Measurements from ENCODE around the gene GRM4.

GRM4 gene

DNA sequence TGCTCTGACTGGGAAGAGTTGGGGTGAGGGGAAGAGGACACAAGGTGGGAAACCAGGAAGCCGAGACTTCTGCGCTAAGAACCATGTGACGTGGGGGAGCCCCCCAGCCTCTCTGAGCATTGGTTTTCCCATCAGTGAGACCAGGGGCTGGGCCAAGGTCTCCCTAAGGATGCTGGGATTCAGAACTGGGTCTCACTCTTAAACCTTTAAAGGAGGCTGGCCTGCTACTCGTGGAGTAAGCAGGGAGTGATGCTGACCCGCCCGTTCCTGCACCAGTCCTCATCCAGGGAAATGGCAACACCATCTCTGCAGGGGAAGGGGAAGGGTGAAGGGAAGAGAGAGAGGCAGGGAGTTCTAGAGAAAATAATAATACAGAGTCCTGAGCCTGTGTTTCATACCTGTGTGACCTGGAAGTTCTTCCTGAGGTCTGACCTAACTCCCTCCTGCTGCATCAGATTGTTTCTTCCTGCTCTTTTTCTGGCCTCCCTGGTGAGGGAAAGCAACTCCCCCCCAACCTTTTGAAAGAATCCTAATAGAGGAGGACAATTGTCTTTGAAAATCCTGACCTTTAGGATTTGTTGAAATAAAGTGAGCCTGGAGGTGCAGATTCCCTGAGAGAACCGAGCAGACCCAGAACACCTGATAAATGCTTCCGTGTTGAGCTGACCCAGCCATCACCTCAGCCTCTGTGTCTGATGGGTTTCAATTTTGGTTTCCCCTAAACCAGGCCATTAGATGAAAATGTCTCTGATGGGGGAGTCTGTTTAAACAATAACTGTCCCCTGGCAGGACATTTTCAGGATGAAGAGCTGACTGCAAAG lies 3.0 kb upstream of the GRM4 start:
- WGBS, 2 experiments: 66 to 71% methylated on average over 8 of the region's 8 CpGs
- Histone ChIP-seq H3K36me3 (ENCODE audit: control insufficient read depth, insufficient read depth, low read length) (no peaks in the 10 kb centered on the region), H3K27ac (ENCODE audit: insufficient read depth, low read depth, low read length, poor library complexity, severe bottlenecking) (no peak overlapping the region), H3K27me3 (ENCODE audit: control insufficient read depth, insufficient read depth, low read length, poor library complexity, severe bottlenecking) (peaks cover 77% of the 10 kb centered on the region), H3K4me3 (ENCODE audit: insufficient read depth, low read depth, low read length) (no peak overlapping the region), H3K4me1 (ENCODE audit: control insufficient read depth, insufficient read depth, low read length) (peaks cover 11% of the 10 kb centered on the region), H3K9me3 (ENCODE audit: control insufficient read depth, low read length) (no peaks in the 10 kb centered on the region)

DNA sequence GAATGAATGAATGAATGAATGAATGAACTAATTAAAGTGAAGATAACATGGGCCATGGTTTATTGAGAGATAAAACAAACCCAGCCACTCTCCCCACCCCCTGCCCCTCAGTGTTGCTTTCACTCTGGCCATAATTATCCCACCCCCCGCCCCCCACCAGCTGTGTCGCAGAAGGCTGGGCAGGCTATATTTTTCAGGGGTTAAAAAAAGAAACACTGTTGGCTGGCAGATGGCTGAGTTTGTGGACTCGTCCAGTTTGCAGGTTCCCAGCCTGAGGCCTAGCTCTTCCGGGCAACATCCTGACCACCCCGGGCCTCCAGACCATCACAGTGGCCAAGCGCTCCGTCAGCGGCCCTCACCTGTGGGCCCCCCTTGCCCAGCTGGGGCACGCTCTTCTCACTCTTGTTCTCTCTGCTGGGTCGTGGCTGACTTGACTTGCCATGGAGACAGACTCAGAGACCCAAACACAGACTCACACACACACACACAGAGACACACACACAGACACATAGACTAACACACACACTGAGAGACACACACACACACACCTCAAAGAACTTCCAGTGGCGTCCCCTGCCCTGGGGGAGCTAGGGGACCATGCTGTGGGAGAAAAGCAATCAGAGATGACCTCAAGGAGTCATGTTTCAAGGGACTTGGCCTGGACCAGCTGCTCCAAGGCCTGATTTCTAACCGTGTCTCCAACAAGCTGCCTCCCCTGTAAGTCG lies 2.2 kb upstream of the GRM4 start:
- WGBS, 2 experiments: 62 to 71% methylated on average over 12 of the region's 13 CpGs
- peaks cover 77% of the 10 kb centered on the region for H3K27me3 ChIP-seq (ENCODE audit: control insufficient read depth, insufficient read depth, low read length, poor library complexity, severe bottlenecking)

DNA sequence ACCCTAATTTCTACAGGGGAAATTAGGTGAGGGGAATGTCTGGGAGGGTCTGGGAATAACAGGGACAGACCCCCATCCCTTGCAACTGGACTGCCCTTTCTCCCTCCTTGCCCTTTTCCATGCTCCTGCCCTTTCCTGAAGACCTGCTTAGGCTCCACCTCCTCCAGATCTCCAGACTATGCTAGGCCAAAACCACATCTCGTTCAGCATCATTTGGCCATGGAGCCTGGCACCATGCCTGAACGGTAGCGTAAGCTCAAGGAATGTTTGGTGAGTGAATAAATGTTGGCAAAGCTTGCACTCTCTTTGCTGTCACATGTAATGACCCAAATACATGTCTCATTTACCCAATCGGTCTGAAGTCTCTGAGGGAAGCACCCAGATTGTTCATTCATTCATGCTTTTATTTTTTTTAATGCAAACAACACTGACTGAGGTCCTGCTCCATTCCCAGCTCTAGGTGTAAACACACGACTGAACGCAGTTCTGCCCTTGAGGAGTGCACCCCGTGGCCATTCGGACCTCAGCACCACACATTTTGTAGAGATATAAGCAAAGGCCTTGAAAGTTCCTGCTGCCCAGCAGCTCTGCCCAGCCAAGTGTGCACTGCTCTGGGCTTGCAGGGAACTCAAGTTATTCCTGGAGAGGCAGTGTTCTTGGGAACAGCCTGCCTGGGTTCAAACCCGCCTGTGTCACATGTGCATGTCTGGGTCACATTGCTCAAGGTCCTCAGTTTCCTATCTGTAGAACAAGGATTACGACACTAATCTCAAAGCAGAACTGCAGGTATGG lies 1.1 kb upstream of the GRM4 start:
- no peaks in the 10 kb centered on the region for H3K36me3 ChIP-seq (ENCODE audit: control insufficient read depth, insufficient read depth, low read length)
- H3K4me1 ChIP-seq (ENCODE audit: control insufficient read depth, insufficient read depth, low read length): peaks cover 30% of the 10 kb centered on the region
- WGBS, 2 experiments: 88% methylated on average over 10 of the region's 10 CpGs
- no peak overlapping the region for H3K27ac ChIP-seq (ENCODE audit: insufficient read depth, low read depth, low read length, poor library complexity, severe bottlenecking)
- H3K9me3 ChIP-seq (ENCODE audit: control insufficient read depth, low read length): no peaks in the 10 kb centered on the region
- no peak overlapping the region for H3K4me3 ChIP-seq (ENCODE audit: insufficient read depth, low read depth, low read length)
- H3K27me3 ChIP-seq (ENCODE audit: control insufficient read depth, insufficient read depth, low read length, poor library complexity, severe bottlenecking): peaks cover 79% of the 10 kb centered on the region

More for the DNA sequence above, 2.2 kb upstream of the GRM4 start:
- Histone ChIP-seq H3K36me3 (ENCODE audit: control insufficient read depth, insufficient read depth, low read length) (no peaks in the 10 kb centered on the region), H3K9me3 (ENCODE audit: control insufficient read depth, low read length) (no peaks in the 10 kb centered on the region), H3K4me1 (ENCODE audit: control insufficient read depth, insufficient read depth, low read length) (peaks cover 19% of the 10 kb centered on the region), H3K4me3 (ENCODE audit: insufficient read depth, low read depth, low read length) (no peak overlapping the region), H3K27ac (ENCODE audit: insufficient read depth, low read depth, low read length, poor library complexity, severe bottlenecking) (no peak overlapping the region)

DNA sequence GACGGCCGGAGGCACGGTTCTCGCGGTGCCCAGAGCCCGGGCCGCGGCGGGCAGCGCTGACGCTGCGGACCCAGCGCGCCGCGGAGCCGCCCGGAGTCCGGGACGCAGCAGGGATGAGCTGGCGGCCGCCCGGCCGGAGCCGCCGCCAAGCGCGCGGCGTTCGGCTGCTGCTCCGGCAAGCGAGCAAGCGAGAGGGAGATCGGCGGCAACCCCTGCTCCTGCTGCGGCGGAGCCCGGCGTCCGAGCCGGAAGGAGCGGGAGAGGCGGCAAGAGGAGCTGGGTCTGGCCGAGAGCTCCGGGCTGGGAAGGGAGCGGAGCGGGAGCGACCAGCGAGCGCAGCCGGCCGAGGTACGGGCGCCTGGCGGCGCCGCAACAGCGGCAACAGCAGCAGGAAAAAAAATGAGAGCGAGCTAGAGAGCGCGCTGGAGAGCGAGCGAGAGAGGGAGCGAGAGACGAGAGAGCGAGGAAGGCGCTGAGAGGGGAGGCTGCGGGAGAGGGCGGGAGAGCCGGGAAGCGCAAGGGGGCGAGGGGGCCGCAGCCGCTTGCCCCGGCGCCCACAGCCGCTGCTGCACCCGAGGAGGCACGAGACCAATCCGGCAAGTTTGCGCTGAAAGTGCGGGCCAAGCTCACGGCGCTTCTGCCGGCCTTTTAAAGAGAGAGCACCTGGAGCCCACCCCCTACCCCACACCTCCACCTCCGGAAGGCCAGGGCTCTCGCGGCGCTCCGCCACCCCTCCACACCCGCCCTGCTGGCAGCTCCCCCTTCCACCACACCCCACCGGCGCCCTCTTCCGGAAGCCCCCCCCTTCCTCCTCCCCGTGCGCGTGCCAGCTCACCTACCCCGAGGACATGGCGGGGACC lies 496 bp downstream of the GRM4 start:
- Histone ChIP-seq H3K27me3 (ENCODE audit: control insufficient read depth, insufficient read depth, low read length, poor library complexity, severe bottlenecking) (peaks cover 67% of the 10 kb centered on the region), H3K36me3 (ENCODE audit: control insufficient read depth, insufficient read depth, low read length) (no peaks in the 10 kb centered on the region), H3K9me3 (ENCODE audit: control insufficient read depth, low read length) (no peaks in the 10 kb centered on the region), H3K4me1 (ENCODE audit: control insufficient read depth, insufficient read depth, low read length) (peaks cover 33% of the 10 kb centered on the region), H3K27ac (ENCODE audit: insufficient read depth, low read depth, low read length, poor library complexity, severe bottlenecking) (no peak overlapping the region), H3K4me3 (ENCODE audit: insufficient read depth, low read depth, low read length) (peak overlapping the region; percentile 45)
- 1% methylated on average over 100 of the region's 100 CpGs for WGBS, 2 experiments

DNA sequence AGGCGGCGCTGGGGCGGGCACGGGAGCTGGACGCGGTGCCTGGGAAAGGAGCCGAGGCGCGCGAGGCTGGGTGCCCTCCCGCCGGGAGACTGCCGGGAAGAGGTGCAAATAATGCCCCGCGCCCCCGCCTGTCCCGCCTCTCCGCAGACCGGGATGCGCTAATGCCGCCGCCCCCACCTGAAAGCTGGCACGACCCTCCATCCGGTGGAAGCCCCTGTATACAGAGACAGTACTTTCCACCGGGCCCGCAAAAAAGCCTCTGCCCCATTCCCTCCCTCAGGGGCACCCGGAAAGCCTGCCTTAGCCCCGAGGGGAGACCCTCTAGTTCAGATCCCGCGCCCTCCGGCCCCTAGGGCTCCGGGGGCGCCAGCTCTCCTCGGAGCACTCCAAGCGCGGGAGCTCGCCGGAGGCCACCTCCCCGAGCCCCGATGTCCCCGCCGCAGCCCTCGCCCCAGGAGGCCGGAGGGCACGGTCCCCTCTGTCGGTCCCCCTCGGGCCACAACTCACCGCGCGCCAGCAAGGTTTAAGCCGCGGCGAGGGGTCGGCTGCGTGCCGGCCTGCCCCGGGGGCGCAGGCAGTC lies 1.2 kb downstream of the GRM4 start:
- peaks cover 33% of the 10 kb centered on the region for H3K4me1 ChIP-seq (ENCODE audit: control insufficient read depth, insufficient read depth, low read length)
- no peaks in the 10 kb centered on the region for H3K9me3 ChIP-seq (ENCODE audit: control insufficient read depth, low read length)
- peaks cover 60% of the 10 kb centered on the region for H3K27me3 ChIP-seq (ENCODE audit: control insufficient read depth, insufficient read depth, low read length, poor library complexity, severe bottlenecking)
- WGBS, 2 experiments: 0% methylated on average over 58 of the region's 58 CpGs
- H3K4me3 ChIP-seq (ENCODE audit: insufficient read depth, low read depth, low read length): peak overlapping the region; percentile 45
- no peaks in the 10 kb centered on the region for H3K36me3 ChIP-seq (ENCODE audit: control insufficient read depth, insufficient read depth, low read length)
- H3K27ac ChIP-seq (ENCODE audit: insufficient read depth, low read depth, low read length, poor library complexity, severe bottlenecking): no peak overlapping the region

DNA sequence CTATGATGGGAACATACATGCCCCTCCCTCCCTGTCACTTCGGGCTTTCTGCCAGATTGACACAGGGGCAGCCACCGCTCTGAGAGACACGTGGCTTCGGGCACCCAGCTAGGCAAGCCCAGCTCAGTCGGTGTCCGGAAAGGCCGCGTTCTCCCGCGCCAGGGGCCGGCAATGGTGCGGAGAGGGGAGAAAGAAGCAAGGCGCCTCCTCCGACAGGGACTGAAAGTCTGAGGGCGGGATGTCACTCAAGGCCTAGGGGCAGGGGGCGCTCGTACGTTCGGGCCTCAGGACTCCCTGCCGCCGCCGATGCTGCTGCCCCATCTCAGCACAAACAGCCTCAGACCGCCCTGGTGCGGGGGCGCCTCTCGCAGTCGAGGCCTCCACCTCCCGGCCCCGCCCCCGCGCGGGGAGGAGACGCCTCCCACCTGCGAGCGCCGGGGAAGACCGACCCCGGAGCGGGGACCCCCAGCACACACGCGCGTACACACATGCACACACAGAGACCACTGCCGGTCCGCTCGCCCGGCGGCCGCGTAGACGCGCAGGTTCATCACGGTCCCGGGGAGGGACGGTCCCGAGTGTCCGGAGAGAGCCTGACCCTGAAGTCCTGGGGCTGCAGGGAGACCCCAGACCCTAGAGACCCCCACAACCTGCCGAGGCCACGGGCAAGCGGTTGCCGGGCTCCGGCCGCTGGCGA lies 1.9 kb downstream of the GRM4 start:
- no peak overlapping the region for H3K27ac ChIP-seq (ENCODE audit: insufficient read depth, low read depth, low read length, poor library complexity, severe bottlenecking)
- WGBS, 2 experiments: 1% methylated on average over 63 of the region's 63 CpGs
- peaks cover 59% of the 10 kb centered on the region for H3K27me3 ChIP-seq (ENCODE audit: control insufficient read depth, insufficient read depth, low read length, poor library complexity, severe bottlenecking)
- no peaks in the 10 kb centered on the region for H3K36me3 ChIP-seq (ENCODE audit: control insufficient read depth, insufficient read depth, low read length)
- H3K4me3 ChIP-seq (ENCODE audit: insufficient read depth, low read depth, low read length): peak overlapping the region; percentile 45
- peaks cover 33% of the 10 kb centered on the region for H3K4me1 ChIP-seq (ENCODE audit: control insufficient read depth, insufficient read depth, low read length)
- no peaks in the 10 kb centered on the region for H3K9me3 ChIP-seq (ENCODE audit: control insufficient read depth, low read length)

DNA sequence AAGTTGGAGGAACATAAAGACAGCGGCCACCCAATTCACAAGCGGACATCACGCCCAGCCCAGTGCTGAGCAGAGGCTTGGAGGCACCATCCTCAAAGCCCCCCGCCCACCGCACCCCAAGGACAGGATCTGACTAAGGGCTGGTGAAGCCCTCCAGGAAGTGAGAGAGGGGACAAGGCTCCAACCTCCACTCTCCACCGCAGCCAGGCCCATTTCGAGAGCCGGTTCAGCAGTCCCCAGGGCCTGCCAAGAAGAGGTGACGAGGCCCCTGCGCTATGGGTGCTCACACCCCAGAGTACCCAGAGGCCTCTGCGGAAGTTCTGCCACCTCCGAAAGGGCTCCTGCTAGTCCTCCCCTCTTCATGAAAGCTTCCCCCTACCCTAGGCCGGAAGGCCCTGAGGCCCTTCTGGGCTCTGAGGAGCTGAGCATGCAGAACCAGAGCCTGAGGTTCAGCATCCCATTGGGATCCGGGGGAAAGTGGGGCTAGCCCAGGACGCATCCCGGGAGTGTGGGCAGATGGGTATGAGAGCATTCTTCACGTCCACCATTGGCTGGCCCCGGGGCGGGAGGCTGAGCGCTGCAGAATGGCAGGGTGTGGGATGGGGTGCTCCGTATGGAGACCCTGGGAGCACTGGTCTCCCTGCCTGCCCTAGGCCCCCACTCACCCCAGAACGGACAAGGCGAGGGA lies 2.5 kb downstream of the GRM4 start:
- Histone ChIP-seq H3K9me3 (ENCODE audit: control insufficient read depth, low read length) (no peaks in the 10 kb centered on the region), H3K27ac (ENCODE audit: insufficient read depth, low read depth, low read length, poor library complexity, severe bottlenecking) (no peak overlapping the region), H3K36me3 (ENCODE audit: control insufficient read depth, insufficient read depth, low read length) (no peaks in the 10 kb centered on the region), H3K4me3 (ENCODE audit: insufficient read depth, low read depth, low read length) (peak overlapping the region; percentile 45), H3K4me1 (ENCODE audit: control insufficient read depth, insufficient read depth, low read length) (peaks cover 33% of the 10 kb centered on the region), H3K27me3 (ENCODE audit: control insufficient read depth, insufficient read depth, low read length, poor library complexity, severe bottlenecking) (peaks cover 59% of the 10 kb centered on the region)
- 69% methylated on average over 23 of the region's 23 CpGs for WGBS, 2 experiments

DNA sequence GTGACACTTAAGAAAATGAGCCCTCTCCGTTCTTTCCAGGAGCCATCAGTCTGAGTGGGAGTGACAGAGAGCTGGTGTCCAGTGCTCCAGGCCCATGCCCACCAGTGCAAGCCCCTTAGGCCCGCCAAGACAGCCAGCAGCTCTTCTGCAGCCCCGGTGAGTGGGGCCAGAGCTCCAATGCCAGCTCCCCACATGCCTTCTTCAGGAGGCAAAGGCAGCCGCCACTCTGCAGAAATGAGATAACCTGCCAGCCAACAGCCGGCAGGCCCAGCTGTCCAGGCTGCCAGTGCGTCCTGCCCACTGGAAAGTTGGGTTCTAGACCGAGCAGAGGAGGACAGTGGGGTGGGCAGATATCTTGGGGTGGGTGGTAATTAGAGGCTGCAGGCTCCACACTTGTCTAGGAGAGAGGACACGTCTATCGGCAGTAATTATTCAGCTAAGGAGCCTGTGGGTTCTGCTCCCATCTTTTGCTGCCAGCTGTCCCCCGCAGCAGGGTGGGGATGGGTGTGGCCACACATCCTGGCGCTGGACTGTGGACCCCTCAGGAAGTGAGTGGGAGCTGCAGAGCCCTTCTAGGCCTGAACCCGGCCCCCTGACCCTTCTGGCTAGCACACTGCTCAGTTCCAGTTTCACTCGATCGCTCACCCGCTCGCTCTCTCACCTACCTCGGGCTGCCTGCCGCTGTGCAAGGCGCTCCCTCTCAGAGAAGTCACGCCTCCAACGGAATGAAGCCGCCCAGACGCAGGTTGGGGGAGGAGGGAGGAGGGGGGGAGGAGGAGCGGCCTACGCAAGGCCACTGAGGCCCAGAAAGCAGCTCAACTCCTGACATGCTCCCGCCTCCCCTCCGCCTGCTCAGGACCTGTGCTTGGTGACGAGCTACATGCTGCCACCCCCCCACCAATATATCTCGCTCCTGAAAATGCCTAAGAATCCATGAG lies 3.6 kb downstream of the GRM4 start:
- Histone ChIP-seq H3K36me3 (ENCODE audit: control insufficient read depth, insufficient read depth, low read length) (no peaks in the 10 kb centered on the region), H3K27me3 (ENCODE audit: control insufficient read depth, insufficient read depth, low read length, poor library complexity, severe bottlenecking) (peaks cover 56% of the 10 kb centered on the region), H3K27ac (ENCODE audit: insufficient read depth, low read depth, low read length, poor library complexity, severe bottlenecking) (no peak overlapping the region), H3K9me3 (ENCODE audit: control insufficient read depth, low read length) (no peaks in the 10 kb centered on the region), H3K4me1 (ENCODE audit: control insufficient read depth, insufficient read depth, low read length) (peaks cover 33% of the 10 kb centered on the region), H3K4me3 (ENCODE audit: insufficient read depth, low read depth, low read length) (no peak overlapping the region)
- WGBS, 2 experiments: 30 to 31% methylated on average over 29 of the region's 29 CpGs

Data from ectodermal cell (in vitro differentiated cells).